GM19240 (cell line): ENCODE results near the gene TTF1.
A peak's percentile ranks its signal among the peaks of the same experiment; 100 is the strongest.

Experiments used
- DNase-seq: peaks from one replicate; pipeline ENCODE4 v3.0.0; 2011; ENCODE audit warnings: low spot score; ENCODE audit not compliant: insufficient read length

Gene TTF1

DNA sequence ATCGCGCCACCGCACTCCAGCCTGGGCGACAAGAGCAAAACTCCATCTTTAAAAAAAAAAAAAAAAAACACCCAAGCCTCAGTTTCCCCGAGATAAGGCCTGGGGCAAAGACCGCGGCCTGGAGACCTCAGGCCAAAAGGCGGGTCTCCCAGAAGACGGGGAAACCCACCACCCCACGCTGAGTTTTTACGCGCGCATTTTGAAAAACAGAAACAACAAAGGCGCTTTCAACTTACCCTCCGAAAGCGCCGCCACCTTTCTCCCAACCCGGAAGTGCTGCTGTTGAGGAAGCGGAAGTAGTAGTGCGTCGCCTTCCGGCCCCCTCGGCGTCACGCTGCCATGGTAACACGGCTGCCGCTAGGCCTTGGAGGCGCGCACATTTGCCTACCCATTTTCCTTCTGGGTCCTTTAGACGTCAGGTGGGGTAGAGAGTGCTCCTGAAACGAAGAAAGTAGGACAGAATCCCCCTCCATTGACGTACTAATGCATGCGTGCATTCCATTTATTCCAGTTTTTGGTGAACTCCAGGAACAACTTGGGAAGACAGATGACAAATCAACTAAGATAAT lies at the start of gene TTF1:
Gene TTF1, minus strand, starts transcription at position 287 of the 569 bp plus-strand sequence. CDS start 4,019 bp downstream, outside the sequence.
- DNase-seq: peak; percentile 93

- no peak for DNase-seq
These were observed 49.6 kb upstream of the TTF1 start for GRCh38 chr9:132456241-132456640.

- no peak for DNase-seq
These were observed 44.6 kb upstream of the TTF1 start for GRCh38 chr9:132451276-132451675.

GRCh38 chr9:132447902-132448301 lies 41.3 kb upstream of the TTF1 start:
- DNase-seq: no peak

DNA sequence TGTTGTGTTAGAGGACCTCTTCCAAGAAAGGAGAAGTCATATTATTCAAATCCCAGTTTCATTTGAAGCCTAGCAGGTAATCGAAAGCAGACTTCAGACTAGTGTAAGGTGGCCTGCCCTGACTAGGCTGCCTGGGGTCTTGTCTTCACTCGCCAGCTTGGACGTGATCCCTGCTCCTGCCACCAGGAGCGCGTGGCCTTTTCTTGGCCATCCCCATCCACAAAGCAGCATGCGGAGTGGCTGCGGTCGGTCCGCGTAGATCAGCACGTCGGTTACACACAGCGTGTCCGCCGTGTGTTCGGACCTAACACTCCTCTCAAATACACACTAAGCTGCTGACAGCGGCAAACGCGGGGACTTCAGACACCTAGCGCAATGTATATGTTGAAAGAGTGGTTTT lies 40.7 kb upstream of the TTF1 start:
- no peak for DNase-seq

GRCh38 chr9:132446887-132447286 lies 40.2 kb upstream of the TTF1 start:
- DNase-seq: no peak

GRCh38 chr9:132443951-132444607 lies 37.4 kb upstream of the TTF1 start:
- DNase-seq: no peak

- no peak for DNase-seq
These were observed 34.8 kb upstream of the TTF1 start for GRCh38 chr9:132441404-132441803.

DNA sequence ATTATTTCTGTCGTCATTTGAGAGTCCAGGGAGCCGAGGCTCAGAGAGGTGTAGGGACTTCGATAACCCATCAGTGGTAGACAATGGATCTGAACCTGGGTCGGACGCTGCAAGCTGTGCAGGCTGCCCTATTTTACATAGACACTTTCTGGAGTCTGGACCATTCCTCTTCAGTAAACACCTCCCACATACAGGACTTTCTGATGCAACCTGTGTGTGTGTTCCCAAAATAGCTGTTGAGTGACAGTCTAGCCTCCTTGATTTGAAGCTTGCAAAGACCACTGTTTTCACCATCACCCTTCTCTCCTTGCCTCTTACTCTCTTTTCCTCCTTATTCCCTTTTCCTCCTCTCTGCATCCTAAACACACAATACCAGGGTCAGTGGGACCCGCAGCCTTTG lies 34.1 kb upstream of the TTF1 start:
- DNase-seq: no peak

GRCh38 chr9:132439153-132439552 lies 32.5 kb upstream of the TTF1 start:
- DNase-seq: no peak

- no peak for DNase-seq
These were observed 28.2 kb upstream of the TTF1 start for GRCh38 chr9:132434881-132435280.

DNA sequence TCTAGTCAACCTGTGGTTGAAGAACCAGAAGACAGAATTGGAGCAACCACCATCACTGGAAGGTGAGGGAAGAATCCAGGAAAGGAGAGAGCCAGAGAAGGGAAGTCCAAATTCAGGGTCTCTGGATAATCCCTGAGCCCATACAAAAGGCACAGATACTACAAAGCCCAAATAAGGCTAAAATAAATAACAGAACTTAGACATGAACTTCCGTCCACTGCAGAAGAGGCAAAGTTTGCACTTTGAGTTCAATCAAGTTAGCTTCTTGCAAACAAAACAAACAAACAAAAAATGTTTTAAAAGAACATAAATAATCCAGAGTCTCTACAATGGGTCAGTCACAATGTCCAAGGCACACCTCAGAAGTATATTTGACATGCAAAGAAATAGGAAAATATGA lies 24.4 kb upstream of the TTF1 start:
- DNase-seq: no peak

GRCh38 chr9:132426639-132427414 lies 20.2 kb upstream of the TTF1 start:
- no peak for DNase-seq

DNA sequence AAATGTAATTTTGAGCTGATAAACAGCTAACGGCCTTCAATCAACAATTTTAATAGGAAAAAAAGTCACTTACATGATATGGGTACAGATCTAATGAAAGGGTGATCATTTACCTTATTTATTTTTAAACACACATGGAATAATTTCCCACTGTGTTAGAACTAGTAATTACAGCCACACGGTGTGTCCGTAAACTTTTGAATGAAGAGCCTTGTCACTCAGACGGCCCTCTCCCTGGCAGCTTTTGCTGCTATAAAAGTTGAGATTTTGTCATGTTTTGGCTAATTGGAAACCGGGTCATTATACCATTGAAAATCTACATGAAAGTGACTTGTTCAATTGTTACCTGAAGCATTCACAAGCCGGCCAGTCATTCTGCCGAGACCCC lies 19.0 kb upstream of the TTF1 start:
- DNase-seq: no peak

DNA sequence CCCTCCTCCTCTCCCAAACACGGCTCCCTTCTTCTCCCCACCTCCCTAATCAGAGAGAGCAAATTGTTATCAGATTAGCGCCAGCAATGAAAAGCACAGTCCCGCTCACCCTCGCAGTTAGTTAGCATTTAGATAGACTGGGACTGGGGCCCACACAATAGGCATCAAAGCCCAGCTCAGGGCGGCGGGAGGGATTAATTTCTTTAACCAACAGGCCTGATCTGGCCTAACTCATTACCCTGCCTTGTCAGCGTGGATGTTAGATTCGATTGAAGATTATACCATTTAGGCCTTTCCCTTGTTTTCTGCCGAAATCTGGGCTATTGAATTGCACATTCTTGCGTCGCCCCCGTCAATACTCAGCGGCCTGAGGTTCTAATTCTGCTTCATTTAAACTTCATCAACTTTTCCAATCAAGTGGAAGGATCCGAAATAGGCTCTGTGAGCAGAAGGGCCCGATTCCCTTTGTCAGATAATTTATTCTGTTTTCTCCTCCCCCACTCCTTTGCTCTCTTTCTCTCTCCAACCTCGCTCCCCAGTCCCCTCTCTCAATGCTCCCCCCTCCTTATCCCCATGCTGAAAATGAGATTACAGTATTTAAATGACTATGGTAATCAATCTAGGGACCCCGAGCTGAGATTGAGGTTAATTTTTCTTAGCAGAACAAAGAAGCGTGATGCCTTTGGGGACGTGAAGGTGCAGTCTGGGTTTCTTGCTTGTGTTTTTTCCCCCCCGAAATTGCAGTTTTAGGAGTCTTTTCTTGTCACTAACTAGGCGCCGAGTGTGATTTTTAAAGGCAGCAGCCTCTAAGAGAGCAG lies 18.4 kb upstream of the TTF1 start:
- no peak for DNase-seq

GRCh38 chr9:132423503-132423902 lies 16.9 kb upstream of the TTF1 start:
- DNase-seq: no peak

DNA sequence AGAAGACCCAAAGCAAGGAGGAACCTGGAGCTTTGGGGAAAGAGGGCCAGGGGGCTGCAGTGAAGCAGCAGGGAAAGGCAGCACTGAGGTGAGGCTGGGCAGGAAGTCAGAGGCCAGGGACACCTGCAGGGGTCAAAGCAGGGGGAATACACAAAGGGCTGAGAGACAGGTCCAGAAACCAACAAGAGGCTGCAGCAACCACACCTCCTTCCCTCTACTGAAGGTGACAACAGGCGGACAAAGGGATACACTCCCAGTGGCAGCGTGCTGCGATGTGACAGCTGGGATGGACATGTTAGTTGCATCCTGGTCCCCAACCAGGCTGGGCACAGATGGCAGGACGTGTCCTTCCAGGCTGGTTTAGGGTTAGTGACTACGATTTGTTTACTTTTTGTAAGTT lies 15.9 kb upstream of the TTF1 start:
- no peak for DNase-seq

- no peak for DNase-seq
These were observed 12.2 kb upstream of the TTF1 start for GRCh38 chr9:132418726-132419363.

GRCh38 chr9:132415181-132415580 lies 8.5 kb upstream of the TTF1 start:
- no peak for DNase-seq

DNA sequence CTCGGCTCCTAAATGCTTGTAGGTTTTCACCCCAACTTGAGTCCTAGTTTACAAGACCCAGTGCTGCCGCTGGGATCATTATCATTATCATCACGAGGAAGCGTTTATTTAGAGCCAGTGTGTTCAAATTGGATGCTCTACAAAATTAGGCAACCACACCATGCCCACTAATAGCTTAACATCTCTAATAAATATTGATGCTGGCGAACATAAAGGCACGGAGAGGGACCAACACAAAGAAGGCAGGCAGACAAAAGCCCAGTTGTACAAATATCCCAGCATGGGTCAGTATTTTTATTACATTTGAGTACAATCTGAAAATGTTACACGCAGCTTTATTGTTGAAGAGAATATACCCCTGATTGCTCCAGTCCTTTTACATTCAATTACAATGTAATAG lies 8.1 kb upstream of the TTF1 start:
- DNase-seq: no peak

DNA sequence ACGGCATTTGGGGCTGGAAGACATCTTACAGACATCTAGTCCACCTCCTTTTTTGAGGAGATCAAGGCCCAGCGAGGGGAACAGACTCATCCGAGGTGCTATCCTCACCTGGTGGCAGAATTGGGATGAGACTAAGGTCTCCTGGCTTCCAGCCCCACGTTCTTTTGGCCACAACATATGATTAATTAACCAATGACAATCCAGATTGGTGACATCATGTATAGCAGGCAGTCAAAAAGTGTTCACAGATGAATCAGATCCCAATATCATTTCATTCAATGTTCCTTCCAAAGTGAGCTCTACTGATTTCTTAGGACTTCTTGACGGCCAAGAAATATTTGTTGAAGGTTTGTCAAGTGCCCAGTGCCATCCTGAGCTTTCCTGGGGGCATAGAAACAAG lies 7.3 kb upstream of the TTF1 start:
- DNase-seq: no peak
